ENCODE results near the gene DCLK1.

The DCLK1 gene

DNA sequence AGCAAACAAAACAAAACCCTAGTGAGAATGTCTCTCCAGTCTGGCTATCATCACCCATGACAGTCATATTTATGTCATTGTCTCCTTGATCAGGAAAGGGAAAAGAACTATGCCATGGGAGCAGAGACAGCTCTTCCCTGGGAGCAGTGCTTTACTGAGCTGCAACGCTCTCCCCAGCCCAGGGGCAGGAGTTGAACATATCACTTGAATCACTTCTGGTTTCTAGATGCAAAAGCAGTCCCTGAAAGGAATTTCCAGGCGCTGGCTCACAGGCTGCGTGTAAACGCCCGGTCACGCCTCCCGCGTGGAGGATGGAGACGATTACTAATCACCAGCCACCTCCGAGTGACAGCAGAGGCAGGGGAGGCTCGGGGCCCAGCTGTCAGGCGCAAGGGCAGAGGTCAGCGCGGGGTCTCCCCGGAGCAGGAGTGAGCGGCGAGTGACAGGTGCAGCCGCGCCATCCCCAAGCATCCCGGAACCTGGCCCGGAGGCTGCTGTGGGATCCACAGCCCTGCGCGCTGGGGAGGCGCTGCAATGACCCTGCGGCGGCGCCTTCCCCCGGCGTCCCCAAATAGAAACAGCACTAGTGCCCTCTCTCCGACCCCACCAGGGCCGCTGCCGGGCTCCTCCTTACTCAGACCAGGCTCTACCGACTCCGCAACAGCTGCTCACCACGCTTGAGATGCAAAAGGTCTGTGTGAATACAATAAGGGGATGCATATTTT lies 23.5 kb upstream of the DCLK1 start:
- H3K9me3 ChIP-seq (ENCODE audit: control insufficient read depth in 1 of 2, low read length in 2 of 2): peaks cover 0 to 4% of the 10 kb centered on the region in 2 donors

GRCh38 chr13:36151591-36151990 lies 20.4 kb upstream of the DCLK1 start:
- no peaks in the 10 kb centered on the region for H3K27me3 ChIP-seq (ENCODE audit: control insufficient read depth in 1 of 2, insufficient read depth in 2 of 2, low read length in 2 of 2)

More for the DNA sequence above, 23.5 kb upstream of the DCLK1 start:
- H3K4me1 ChIP-seq (ENCODE audit: control insufficient read depth in 1 of 2, insufficient read depth in 2 of 2, low read length in 2 of 2): no peaks in the 10 kb centered on the region
- H3K4me3 ChIP-seq (ENCODE audit: low read depth in 1 of 2, low read length in 2 of 2): no peak overlapping the region
- H3K36me3 ChIP-seq (ENCODE audit: control insufficient read depth in 1 of 2, insufficient read depth in 2 of 2, low read length in 2 of 2): no peaks in the 10 kb centered on the region
- H3K27ac ChIP-seq (ENCODE audit: low read depth, low read length): no peak overlapping the region
- H3K27me3 ChIP-seq (ENCODE audit: control insufficient read depth in 1 of 2, insufficient read depth in 2 of 2, low read length in 2 of 2): no peaks in the 10 kb centered on the region
- no peak overlapping the region for H3K9ac ChIP-seq (ENCODE audit: low read depth in 1 of 2, low read length in 2 of 2)

DNA sequence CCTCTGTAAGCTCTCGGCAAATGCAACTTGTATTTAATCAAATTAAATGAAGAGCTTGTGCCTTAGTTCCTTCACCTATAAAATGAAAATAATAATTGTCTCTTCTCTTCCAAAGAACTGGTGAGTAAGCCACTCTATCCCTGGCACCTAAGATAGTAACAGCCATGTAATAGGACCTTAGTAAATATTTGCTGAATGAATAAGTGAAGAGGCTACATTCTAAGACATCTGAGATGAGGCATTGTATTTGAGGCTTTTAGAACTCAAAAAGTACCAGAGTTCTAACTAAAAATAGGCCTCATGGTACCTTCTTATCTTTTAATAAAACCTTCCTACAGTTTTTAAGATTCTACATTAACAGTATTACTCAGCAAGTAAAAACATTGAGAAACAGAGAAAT lies 17.3 kb upstream of the DCLK1 start:
- no peaks in the 10 kb centered on the region for H3K36me3 ChIP-seq (ENCODE audit: control insufficient read depth in 1 of 2, insufficient read depth in 2 of 2, low read length in 2 of 2)

More at GRCh38 chr13:36151591-36151990, 20.4 kb upstream of the DCLK1 start:
- Histone ChIP-seq H3K4me3 (ENCODE audit: low read depth in 1 of 2, low read length in 2 of 2) (no peak overlapping the region), H3K4me1 (ENCODE audit: control insufficient read depth in 1 of 2, insufficient read depth in 2 of 2, low read length in 2 of 2) (no peaks in the 10 kb centered on the region), H3K9me3 (ENCODE audit: control insufficient read depth in 1 of 2, low read length in 2 of 2) (peaks cover 0 to 4% of the 10 kb centered on the region in 2 donors), H3K27ac (ENCODE audit: low read depth, low read length) (no peak overlapping the region), H3K36me3 (ENCODE audit: control insufficient read depth in 1 of 2, insufficient read depth in 2 of 2, low read length in 2 of 2) (no peaks in the 10 kb centered on the region), H3K9ac (ENCODE audit: low read depth in 1 of 2, low read length in 2 of 2) (no peak overlapping the region)

DNA sequence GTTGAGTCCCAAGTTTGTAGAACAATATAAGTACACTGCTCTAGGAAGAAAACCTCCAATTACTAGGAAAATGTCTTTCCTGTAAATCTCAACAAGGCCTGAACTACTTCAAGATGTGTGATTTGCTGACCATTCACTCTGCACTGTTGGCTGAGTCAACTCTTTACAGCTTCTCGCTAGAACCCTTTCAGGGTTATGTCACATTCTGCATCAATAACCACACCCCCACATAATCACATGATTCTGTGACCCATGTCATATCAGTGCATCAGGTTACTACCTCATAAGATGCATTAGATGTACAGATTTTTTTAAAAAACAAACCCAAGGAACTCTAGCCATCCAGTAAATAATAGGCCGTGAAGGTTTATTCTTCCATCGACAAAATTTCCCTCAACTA lies 16.1 kb upstream of the DCLK1 start:
- no peaks in the 10 kb centered on the region for H3K4me1 ChIP-seq (ENCODE audit: control insufficient read depth in 1 of 2, insufficient read depth in 2 of 2, low read length in 2 of 2)
- peaks cover 2 to 4% of the 10 kb centered on the region in 2 donors for H3K9me3 ChIP-seq (ENCODE audit: control insufficient read depth in 1 of 2, low read length in 2 of 2)
- no peak overlapping the region for H3K27ac ChIP-seq (ENCODE audit: low read depth, low read length)
- H3K4me3 ChIP-seq (ENCODE audit: low read depth in 1 of 2, low read length in 2 of 2): no peak overlapping the region
- no peaks in the 10 kb centered on the region for H3K27me3 ChIP-seq (ENCODE audit: control insufficient read depth in 1 of 2, insufficient read depth in 2 of 2, low read length in 2 of 2)
- no peak overlapping the region for H3K9ac ChIP-seq (ENCODE audit: low read depth in 1 of 2, low read length in 2 of 2)
- H3K36me3 ChIP-seq (ENCODE audit: control insufficient read depth in 1 of 2, insufficient read depth in 2 of 2, low read length in 2 of 2): no peaks in the 10 kb centered on the region

More for the DNA sequence above, 17.3 kb upstream of the DCLK1 start:
- no peak overlapping the region for H3K27ac ChIP-seq (ENCODE audit: low read depth, low read length)
- no peaks in the 10 kb centered on the region for H3K4me1 ChIP-seq (ENCODE audit: control insufficient read depth in 1 of 2, insufficient read depth in 2 of 2, low read length in 2 of 2)
- no peak overlapping the region for H3K4me3 ChIP-seq (ENCODE audit: low read depth in 1 of 2, low read length in 2 of 2)
- H3K9ac ChIP-seq (ENCODE audit: low read depth in 1 of 2, low read length in 2 of 2): no peak overlapping the region
- no peaks in the 10 kb centered on the region for H3K27me3 ChIP-seq (ENCODE audit: control insufficient read depth in 1 of 2, insufficient read depth in 2 of 2, low read length in 2 of 2)
- H3K9me3 ChIP-seq (ENCODE audit: control insufficient read depth in 1 of 2, low read length in 2 of 2): peaks cover 2 to 4% of the 10 kb centered on the region in 2 donors

GRCh38 chr13:36146511-36147269 lies 15.5 kb upstream of the DCLK1 start:
- Histone ChIP-seq H3K27ac (ENCODE audit: low read depth, low read length) (no peak overlapping the region), H3K4me3 (ENCODE audit: low read depth in 1 of 2, low read length in 2 of 2) (no peak overlapping the region), H3K27me3 (ENCODE audit: control insufficient read depth in 1 of 2, insufficient read depth in 2 of 2, low read length in 2 of 2) (no peaks in the 10 kb centered on the region), H3K4me1 (ENCODE audit: control insufficient read depth in 1 of 2, insufficient read depth in 2 of 2, low read length in 2 of 2) (no peaks in the 10 kb centered on the region), H3K9me3 (ENCODE audit: control insufficient read depth in 1 of 2, low read length in 2 of 2) (peaks cover 2 to 4% of the 10 kb centered on the region in 2 donors), H3K36me3 (ENCODE audit: control insufficient read depth in 1 of 2, insufficient read depth in 2 of 2, low read length in 2 of 2) (no peaks in the 10 kb centered on the region), H3K9ac (ENCODE audit: low read depth in 1 of 2, low read length in 2 of 2) (no peak overlapping the region)

GRCh38 chr13:36143738-36144137 lies 12.6 kb upstream of the DCLK1 start:
- no peak overlapping the region for H3K27ac ChIP-seq (ENCODE audit: low read depth, low read length)

DNA sequence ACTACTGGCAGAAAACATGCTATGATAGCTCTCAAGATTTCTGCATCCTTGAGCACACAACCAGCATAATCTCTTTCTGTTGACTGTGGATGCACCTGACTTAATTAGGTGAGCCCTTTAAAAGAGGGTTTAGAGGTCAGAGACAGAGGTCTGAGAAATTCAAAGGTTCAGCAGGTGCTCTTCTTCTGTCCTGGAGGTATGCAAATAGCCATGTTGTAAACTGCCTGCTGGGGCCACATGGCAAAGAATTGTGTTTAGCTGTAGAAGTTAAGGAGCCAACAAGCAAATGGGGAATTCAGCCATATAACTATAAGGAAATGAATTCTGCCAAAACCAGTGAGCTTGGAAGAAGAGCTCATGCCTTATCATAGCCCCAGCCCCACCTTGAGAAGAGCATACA lies 11.6 kb upstream of the DCLK1 start:
- Histone ChIP-seq H3K9me3 (ENCODE audit: control insufficient read depth in 1 of 2, low read length in 2 of 2) (peaks cover 0 to 2% of the 10 kb centered on the region in 2 donors), H3K4me3 (ENCODE audit: low read depth in 1 of 2, low read length in 2 of 2) (no peak overlapping the region), H3K27me3 (ENCODE audit: control insufficient read depth in 1 of 2, insufficient read depth in 2 of 2, low read length in 2 of 2) (no peaks in the 10 kb centered on the region), H3K27ac (ENCODE audit: low read depth, low read length) (no peak overlapping the region), H3K9ac (ENCODE audit: low read depth in 1 of 2, low read length in 2 of 2) (no peak overlapping the region), H3K36me3 (ENCODE audit: control insufficient read depth in 1 of 2, insufficient read depth in 2 of 2, low read length in 2 of 2) (no peaks in the 10 kb centered on the region), H3K4me1 (ENCODE audit: control insufficient read depth in 1 of 2, insufficient read depth in 2 of 2, low read length in 2 of 2) (no peaks in the 10 kb centered on the region)

More at GRCh38 chr13:36143738-36144137, 12.6 kb upstream of the DCLK1 start:
- Histone ChIP-seq H3K9me3 (ENCODE audit: control insufficient read depth in 1 of 2, low read length in 2 of 2) (peaks cover 0 to 2% of the 10 kb centered on the region in 2 donors), H3K36me3 (ENCODE audit: control insufficient read depth in 1 of 2, insufficient read depth in 2 of 2, low read length in 2 of 2) (no peaks in the 10 kb centered on the region), H3K9ac (ENCODE audit: low read depth in 1 of 2, low read length in 2 of 2) (no peak overlapping the region), H3K27me3 (ENCODE audit: control insufficient read depth in 1 of 2, insufficient read depth in 2 of 2, low read length in 2 of 2) (no peaks in the 10 kb centered on the region), H3K4me1 (ENCODE audit: control insufficient read depth in 1 of 2, insufficient read depth in 2 of 2, low read length in 2 of 2) (no peaks in the 10 kb centered on the region), H3K4me3 (ENCODE audit: low read depth in 1 of 2, low read length in 2 of 2) (no peak overlapping the region)

GRCh38 chr13:36135876-36136275 lies 4.7 kb upstream of the DCLK1 start:
- H3K9ac ChIP-seq (ENCODE audit: low read depth in 1 of 2, low read length in 2 of 2): no peak overlapping the region
- H3K4me3 ChIP-seq (ENCODE audit: low read depth in 1 of 2, low read length in 2 of 2): no peak overlapping the region
- no peaks in the 10 kb centered on the region for H3K4me1 ChIP-seq (ENCODE audit: control insufficient read depth in 1 of 2, insufficient read depth in 2 of 2, low read length in 2 of 2)
- H3K27me3 ChIP-seq (ENCODE audit: control insufficient read depth in 1 of 2, insufficient read depth in 2 of 2, low read length in 2 of 2): peaks cover 6% of the 10 kb centered on the region in 2 donors
- no peak overlapping the region for H3K27ac ChIP-seq (ENCODE audit: low read depth, low read length)
- no peaks in the 10 kb centered on the region for H3K9me3 ChIP-seq (ENCODE audit: control insufficient read depth in 1 of 2, low read length in 2 of 2)
- no peaks in the 10 kb centered on the region for H3K36me3 ChIP-seq (ENCODE audit: control insufficient read depth in 1 of 2, insufficient read depth in 2 of 2, low read length in 2 of 2)

- Histone ChIP-seq H3K9ac (ENCODE audit: low read depth in 1 of 2, low read length in 2 of 2) (no peak overlapping the region), H3K27me3 (ENCODE audit: control insufficient read depth in 1 of 2, insufficient read depth in 2 of 2, low read length in 2 of 2) (peaks cover 11 to 15% of the 10 kb centered on the region in 2 donors), H3K36me3 (ENCODE audit: control insufficient read depth in 1 of 2, insufficient read depth in 2 of 2, low read length in 2 of 2) (no peaks in the 10 kb centered on the region), H3K4me1 (ENCODE audit: control insufficient read depth in 1 of 2, insufficient read depth in 2 of 2, low read length in 2 of 2) (no peaks in the 10 kb centered on the region), H3K4me3 (ENCODE audit: low read depth in 1 of 2, low read length in 2 of 2) (no peak overlapping the region), H3K27ac (ENCODE audit: low read depth, low read length) (no peak overlapping the region), H3K9me3 (ENCODE audit: control insufficient read depth in 1 of 2, low read length in 2 of 2) (no peaks in the 10 kb centered on the region)
Measured at GRCh38 chr13:36134632-36135031, 3.5 kb upstream of the DCLK1 start.

- Histone ChIP-seq H3K9ac (ENCODE audit: low read depth in 1 of 2, low read length in 2 of 2) (no peak overlapping the region), H3K4me3 (ENCODE audit: low read depth in 1 of 2, low read length in 2 of 2) (no peak overlapping the region), H3K27ac (ENCODE audit: low read depth, low read length) (no peak overlapping the region), H3K9me3 (ENCODE audit: control insufficient read depth in 1 of 2, low read length in 2 of 2) (no peaks in the 10 kb centered on the region), H3K27me3 (ENCODE audit: control insufficient read depth in 1 of 2, insufficient read depth in 2 of 2, low read length in 2 of 2) (peaks cover 12 to 18% of the 10 kb centered on the region in 2 donors), H3K36me3 (ENCODE audit: control insufficient read depth in 1 of 2, insufficient read depth in 2 of 2, low read length in 2 of 2) (no peaks in the 10 kb centered on the region), H3K4me1 (ENCODE audit: control insufficient read depth in 1 of 2, insufficient read depth in 2 of 2, low read length in 2 of 2) (no peaks in the 10 kb centered on the region)
Measured at GRCh38 chr13:36133950-36134626, 2.9 kb upstream of the DCLK1 start.
